CD4-positive, alpha-beta T cell (primary cell): ENCODE results near the gene RGS9. TPM values are rescaled to one million over a fixed set of nuclear protein-coding genes. Genes with fewer than 3 reads are reported as not detected.
A peak's percentile ranks its signal among the peaks of the same experiment; 100 is the strongest.

ENCODE experiments used
- ATAC-seq: fragments of 200-7000 bp; cut with Tn5 transposase; one replicate; pipeline ENCODE4 v1.10.0; 2022; ENCODE audit warnings: mild to moderate bottlenecking; ENCODE audit not compliant: poor library complexity
- CTCF ChIA-PET: fragments of 350-600 bp; sonication (Branson Sonifier 250); formaldehyde crosslinking; loops from one replicate; lab custom pipeline; 2021; ENCODE audit warnings: antibody characterized with exemption, inconsistent platforms; lab: Charles Lee
- POLR2A ChIA-PET: fragments of 350-600 bp; sonication (Branson Sonifier 250); formaldehyde crosslinking; loops from one replicate; lab custom pipeline; 2021; ENCODE audit warnings: antibody characterized with exemption, inconsistent platforms; lab: Charles Lee
- DNase-seq, 14 experiments: peaks; one replicate each; pipeline ENCODE4 v3.0.0-alpha.2; 2013 to 2020; ENCODE audit warnings: mixed read lengths in 2 of 14
- H3K27ac ChIP-seq, 2 donors: one replicate each; pipeline versions ENCODE4 v1.5.1 to v1.7.0; 2013; ENCODE audit warnings: low read length in 2 of 2, low read depth in 1 of 2, mild to moderate bottlenecking in 1 of 2
- H3K27me3 ChIP-seq, 2 experiments: 1 replicate in 1 of 2; 2 replicates in 1 of 2; pipeline versions ENCODE4 v1.6.1 to v1.7.0; 2013; ENCODE audit warnings: low read length in 2 of 2, control low read depth in 1 of 2, mild to moderate bottlenecking in 1 of 2, moderate library complexity in 1 of 2; ENCODE audit not compliant: insufficient read depth in 2 of 2, control insufficient read depth in 1 of 2
- H3K36me3 ChIP-seq: one replicate; pipeline ENCODE4 v1.6.1; 2013; ENCODE audit warnings: low read length, control low read depth; ENCODE audit not compliant: insufficient read depth
- H3K4me1 ChIP-seq: one replicate; pipeline ENCODE4 v1.6.1; 2013; ENCODE audit warnings: low read length, control low read depth; ENCODE audit not compliant: insufficient read depth
- H3K4me3 ChIP-seq: one replicate; pipeline ENCODE4 v1.5.1; 2013; ENCODE audit warnings: mild to moderate bottlenecking, low read length, moderate library complexity
- H3K9me3 ChIP-seq, 2 experiments: 1 replicate in 1 of 2; 2 replicates in 1 of 2; pipeline versions ENCODE4 v1.6.1 to v1.7.0; 2013; ENCODE audit warnings: low read length in 2 of 2, mild to moderate bottlenecking in 2 of 2, control low read depth in 1 of 2, moderate library complexity in 1 of 2; ENCODE audit not compliant: control insufficient read depth in 1 of 2, insufficient read depth in 1 of 2
- H3K27ac Mint-ChIP-seq: one replicate; pipeline ENCODE4 v1.8.0; 2020; ENCODE audit warnings: mixed read lengths
- H3K27me3 Mint-ChIP-seq: one replicate; pipeline ENCODE4 v1.8.0; 2021; ENCODE audit warnings: mixed read lengths
- H3K36me3 Mint-ChIP-seq: one replicate; pipeline ENCODE4 v1.8.0; 2021; ENCODE audit warnings: low read depth, mixed read lengths
- H3K4me1 Mint-ChIP-seq: one replicate; pipeline ENCODE4 v1.8.0; 2021; ENCODE audit warnings: low read depth, mixed read lengths
- H3K4me3 Mint-ChIP-seq: one replicate; pipeline ENCODE4 v1.8.0; 2020; ENCODE audit warnings: mild to moderate bottlenecking, mixed read lengths
- H3K9me3 Mint-ChIP-seq: one replicate; pipeline ENCODE4 v1.8.0; 2020; ENCODE audit warnings: mixed read lengths
- intact Hi-C, 2 experiments: fragments of 100-400 bp; cut with DNase I in 1 of 2; cut with micrococcal nuclease in 1 of 2; formaldehyde crosslinking; loops; one replicate each; pipeline versions ENCODE4 v1.15.1 to v1.9.0; 2023 to 2025; cut with DNase I, micrococcal nuclease
- total RNA-seq, 174 experiments: library from RNA in 2 of 174; stranded (reverse) in 2 of 174; gene quantifications; one replicate each; pipeline ENCODE4 v1.2.3 and lab custom pipeline; 2021 to 2026
- TF ChIP-seq, protein P1 (sequence below): fragments of 200-600 bp; IDR thresholded peaks from one replicate; pipeline ENCODE4 v1.8.0; 2022; ENCODE audit warnings: antibody characterized with exemption, mild to moderate bottlenecking

The RGS9 gene
- total RNA-seq, 2 experiments from 2014 or later, result 0.60 to 0.73 TPM

DNA sequence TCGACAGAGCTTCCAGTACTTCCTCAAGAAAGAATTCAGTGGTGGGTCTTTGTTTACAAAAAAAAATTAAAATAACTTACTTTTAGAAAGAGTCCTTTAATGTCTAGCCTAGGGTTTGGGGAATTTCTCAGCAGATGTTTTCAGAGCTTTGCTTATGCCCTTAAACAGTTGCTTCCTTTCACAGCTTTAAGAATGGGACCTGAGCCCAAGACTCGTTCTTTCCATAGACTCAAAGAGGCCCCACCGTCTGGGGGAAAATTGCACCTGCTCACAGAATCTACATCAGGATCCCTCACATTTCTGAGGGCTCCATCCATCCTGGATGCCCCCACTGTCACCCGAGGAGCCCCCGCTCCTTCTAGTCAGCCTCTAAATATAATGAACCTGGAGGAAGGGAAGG, 60.0 kb downstream of the RGS9 start:
- no peaks in the 10 kb centered on the region for H3K36me3 Mint-ChIP-seq

DNA sequence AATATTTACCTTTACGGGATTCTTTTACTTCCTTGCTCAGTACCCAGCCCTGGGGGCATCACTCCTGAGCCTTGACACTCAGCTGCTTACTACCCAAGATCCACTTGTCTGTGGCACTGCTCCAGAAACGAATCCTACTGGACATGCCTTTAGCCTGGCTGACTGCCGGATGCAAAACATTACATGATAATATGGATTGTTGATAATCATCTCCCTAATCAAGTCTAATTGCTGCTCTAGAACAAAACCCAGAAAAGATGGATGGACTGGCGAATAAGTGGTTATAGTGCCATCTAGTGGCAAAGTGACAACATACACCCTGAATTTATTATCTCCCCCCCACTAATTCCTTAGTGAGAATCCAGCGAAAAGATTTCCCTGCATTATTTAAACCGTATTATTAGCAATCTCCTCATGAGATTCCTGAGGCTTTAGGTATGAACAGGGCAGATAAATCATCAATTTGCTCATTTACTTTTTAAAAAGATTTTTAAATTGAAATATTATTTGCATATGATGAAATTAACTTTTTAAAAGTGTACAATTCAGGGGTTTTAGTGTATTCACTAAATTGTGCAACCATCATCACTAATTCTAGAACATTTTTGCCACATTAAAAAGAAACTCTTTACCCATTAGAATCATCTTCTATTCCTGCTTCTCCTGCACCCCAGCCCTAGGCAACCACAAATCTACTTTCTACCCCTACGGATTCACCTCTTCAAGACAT, 61.6 kb downstream of the RGS9 start:
- no peaks in the 10 kb centered on the region for H3K27me3 ChIP-seq
- no peak overlapping the region for H3K27ac ChIP-seq
- H3K9me3 ChIP-seq, result no peaks in the 10 kb centered on the region
- Mint-ChIP-seq H3K27ac (no peak overlapping the region), H3K4me1 (no peaks in the 10 kb centered on the region), H3K36me3 (no peaks in the 10 kb centered on the region), H3K4me3 (no peak overlapping the region), H3K9me3 (no peaks in the 10 kb centered on the region), H3K27me3 (no peaks in the 10 kb centered on the region)
- ChIA-PET CTCF (interaction anchor here (1.0 kb wide), 1 partner anchor 35 kb away, joined by 3 read pairs; no protein-coding TSS in a partner anchor), POLR2A (no interaction called here)
- peaks cover 6% of the 10 kb centered on the region for H3K4me1 ChIP-seq
- no peak overlapping the region for H3K4me3 ChIP-seq
- intact Hi-C loops, result loop anchor here (2.0 to 5.0 kb wide), 4 partner anchors 62 to 422 kb away; partner anchors contain the start of gene RGS9 (in 2 of the 2)
- ATAC-seq (peak; percentile 70), DNase-seq (peak in 4 of 14 experiments; percentile 20 to 76 (median 72))
- TF ChIP-seq, protein P1, sequence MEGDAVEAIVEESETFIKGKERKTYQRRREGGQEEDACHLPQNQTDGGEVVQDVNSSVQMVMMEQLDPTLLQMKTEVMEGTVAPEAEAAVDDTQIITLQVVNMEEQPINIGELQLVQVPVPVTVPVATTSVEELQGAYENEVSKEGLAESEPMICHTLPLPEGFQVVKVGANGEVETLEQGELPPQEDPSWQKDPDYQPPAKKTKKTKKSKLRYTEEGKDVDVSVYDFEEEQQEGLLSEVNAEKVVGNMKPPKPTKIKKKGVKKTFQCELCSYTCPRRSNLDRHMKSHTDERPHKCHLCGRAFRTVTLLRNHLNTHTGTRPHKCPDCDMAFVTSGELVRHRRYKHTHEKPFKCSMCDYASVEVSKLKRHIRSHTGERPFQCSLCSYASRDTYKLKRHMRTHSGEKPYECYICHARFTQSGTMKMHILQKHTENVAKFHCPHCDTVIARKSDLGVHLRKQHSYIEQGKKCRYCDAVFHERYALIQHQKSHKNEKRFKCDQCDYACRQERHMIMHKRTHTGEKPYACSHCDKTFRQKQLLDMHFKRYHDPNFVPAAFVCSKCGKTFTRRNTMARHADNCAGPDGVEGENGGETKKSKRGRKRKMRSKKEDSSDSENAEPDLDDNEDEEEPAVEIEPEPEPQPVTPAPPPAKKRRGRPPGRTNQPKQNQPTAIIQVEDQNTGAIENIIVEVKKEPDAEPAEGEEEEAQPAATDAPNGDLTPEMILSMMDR, result peak; percentile 88
- H3K36me3 ChIP-seq, result no peaks in the 10 kb centered on the region

More for the DNA sequence above, 60.0 kb downstream of the RGS9 start:
- H3K9me3 ChIP-seq, result no peaks in the 10 kb centered on the region
- H3K27me3 ChIP-seq, result no peaks in the 10 kb centered on the region
- H3K36me3 ChIP-seq, result no peaks in the 10 kb centered on the region
- no peaks in the 10 kb centered on the region for H3K27me3 Mint-ChIP-seq
- ChIA-PET CTCF (no interaction called here), POLR2A (no interaction called here)
- no peak overlapping the region for H3K4me3 ChIP-seq
- intact Hi-C loops, result loop anchor here (5.0 kb wide), 2 partner anchors 60 to 420 kb away; partner anchors contain the start of gene RGS9 (in 2 of the 2)
- ATAC-seq (no peak), DNase-seq (no peak)
- TF ChIP-seq, protein P1, result no peak
- H3K27ac Mint-ChIP-seq, result no peak overlapping the region
- H3K9me3 Mint-ChIP-seq, result no peaks in the 10 kb centered on the region
- H3K4me1 Mint-ChIP-seq, result no peaks in the 10 kb centered on the region
- H3K4me1 ChIP-seq, result peaks cover 6% of the 10 kb centered on the region
- no peak overlapping the region for H3K27ac ChIP-seq
- no peak overlapping the region for H3K4me3 Mint-ChIP-seq

DNA sequence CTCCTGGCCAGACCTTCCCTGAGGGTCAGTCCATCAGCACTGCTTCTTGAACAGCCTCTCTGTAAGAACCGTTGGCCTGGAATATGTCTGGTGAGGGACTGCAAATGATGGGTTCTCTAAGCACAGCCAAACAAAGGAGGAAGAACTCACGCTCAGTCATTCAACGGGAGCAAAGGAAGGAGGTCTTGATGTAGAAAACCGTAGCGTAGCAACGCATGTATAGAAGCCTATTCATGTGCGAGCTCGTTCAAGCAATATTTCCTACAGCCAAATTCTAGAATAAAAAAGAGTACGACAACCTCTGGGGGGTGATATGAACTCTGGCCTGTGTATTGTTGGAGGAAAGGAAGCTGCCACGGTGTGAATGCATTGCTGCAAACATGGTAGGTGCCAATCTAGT, 64.2 kb downstream of the RGS9 start:
- intact Hi-C loops, result no loop called here
- DNase-seq (no peak), ATAC-seq (no peak)
- no peaks in the 10 kb centered on the region for H3K27me3 Mint-ChIP-seq
- no peaks in the 10 kb centered on the region for H3K9me3 Mint-ChIP-seq
- Histone ChIP-seq H3K4me1 (peaks cover 6% of the 10 kb centered on the region), H3K36me3 (no peaks in the 10 kb centered on the region), H3K4me3 (no peak overlapping the region), H3K9me3 (no peaks in the 10 kb centered on the region), H3K27ac (no peak overlapping the region), H3K27me3 (no peaks in the 10 kb centered on the region)
- no peaks in the 10 kb centered on the region for H3K36me3 Mint-ChIP-seq
- no peak overlapping the region for H3K4me3 Mint-ChIP-seq
- TF ChIP-seq, protein P1, result no peak
- CTCF ChIA-PET, result no interaction called here
- H3K4me1 Mint-ChIP-seq, result no peaks in the 10 kb centered on the region
- POLR2A ChIA-PET, result no interaction called here
- no peak overlapping the region for H3K27ac Mint-ChIP-seq
